Activated T-helper 1 cell treated with anti-CD3 and anti-CD28 coated beads, Interleukin-12 subunit alpha, Interleukin-12 subunit beta, Interleukin-2, Interleukin-4 antibody, amounts not matched to agents 30 ng/mL and 10 ng/mL and 1 ng/mL, durations not matched to agents 14 hours and 24 hours and 36 hours (primary cell): ENCODE measurements around the gene FBXO48. TPM values are rescaled to one million over a fixed set of nuclear protein-coding genes. Genes with fewer than 3 reads are reported as not detected.
"Not testable (repeated sequence)": the region's sequence is repeated elsewhere in the genome, so short reads cannot be mapped to it uniquely, and the experiment has no call there.

Source experiments
- DNase-seq: peaks from one replicate; pipeline ENCODE4 v3.0.0; 2021; ENCODE audit warnings: low spot score
- H3K27ac Mint-ChIP-seq: one replicate; pipeline ENCODE4 v1.8.0; 2021; ENCODE audit warnings: mild to moderate bottlenecking, mixed read lengths
- H3K27me3 Mint-ChIP-seq: one replicate; pipeline ENCODE4 v1.8.0; 2022; ENCODE audit warnings: mild to moderate bottlenecking, moderate library complexity, mixed read lengths; ENCODE audit not compliant: insufficient read depth
- H3K36me3 Mint-ChIP-seq: one replicate; pipeline ENCODE4 v1.8.0; 2021; ENCODE audit warnings: low read depth, mixed read lengths
- H3K4me1 Mint-ChIP-seq: one replicate; pipeline ENCODE4 v1.8.0; 2021; ENCODE audit warnings: low read depth, mixed read lengths
- H3K4me3 Mint-ChIP-seq: one replicate; pipeline ENCODE4 v1.8.0; 2021; ENCODE audit warnings: mild to moderate bottlenecking, moderate library complexity, mixed read lengths
- H3K9me3 Mint-ChIP-seq: one replicate; pipeline ENCODE4 v1.8.0; 2021; ENCODE audit warnings: mixed read lengths
- intact Hi-C: fragments of 100-400 bp; cut with micrococcal nuclease; formaldehyde crosslinking; loops from one replicate; pipeline ENCODE4 v1.15.1; 2024
- total RNA-seq: library from RNA; stranded (reverse); gene quantifications from 2 replicates; pipeline ENCODE4 v1.2.3, GENCODE V29; 2022

FBXO48 gene
- total RNA-seq, 1 donor from 2014 or later: 1.4 TPM

DNA sequence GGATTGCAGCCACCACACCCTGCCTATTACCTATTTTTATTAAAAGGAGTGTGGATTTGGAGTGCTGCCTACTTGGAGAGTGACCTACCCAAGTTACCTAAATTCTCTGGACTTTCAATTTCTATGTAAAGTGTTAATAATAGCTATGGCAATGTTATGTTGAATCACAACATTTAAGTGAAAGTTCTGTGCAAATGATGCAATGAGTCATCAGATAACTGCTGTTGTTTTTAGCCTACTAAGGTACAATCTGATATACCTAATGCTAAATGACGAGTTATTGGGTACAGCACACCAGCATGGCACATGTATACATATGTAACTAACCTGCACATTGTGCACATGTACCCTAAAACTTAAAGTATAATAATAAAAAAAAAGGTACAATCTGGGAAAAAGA is 21.5 kb upstream of the FBXO48 start:
- not testable (repeated sequence) for H3K4me3 Mint-ChIP-seq, DNase-seq, H3K36me3 Mint-ChIP-seq, H3K4me1 Mint-ChIP-seq, H3K27me3 Mint-ChIP-seq, H3K27ac Mint-ChIP-seq, H3K9me3 Mint-ChIP-seq
- intact Hi-C loops: loop anchor here (1.0 kb wide), 1 partner anchor 107 kb away; no protein-coding TSS in a partner anchor

DNA sequence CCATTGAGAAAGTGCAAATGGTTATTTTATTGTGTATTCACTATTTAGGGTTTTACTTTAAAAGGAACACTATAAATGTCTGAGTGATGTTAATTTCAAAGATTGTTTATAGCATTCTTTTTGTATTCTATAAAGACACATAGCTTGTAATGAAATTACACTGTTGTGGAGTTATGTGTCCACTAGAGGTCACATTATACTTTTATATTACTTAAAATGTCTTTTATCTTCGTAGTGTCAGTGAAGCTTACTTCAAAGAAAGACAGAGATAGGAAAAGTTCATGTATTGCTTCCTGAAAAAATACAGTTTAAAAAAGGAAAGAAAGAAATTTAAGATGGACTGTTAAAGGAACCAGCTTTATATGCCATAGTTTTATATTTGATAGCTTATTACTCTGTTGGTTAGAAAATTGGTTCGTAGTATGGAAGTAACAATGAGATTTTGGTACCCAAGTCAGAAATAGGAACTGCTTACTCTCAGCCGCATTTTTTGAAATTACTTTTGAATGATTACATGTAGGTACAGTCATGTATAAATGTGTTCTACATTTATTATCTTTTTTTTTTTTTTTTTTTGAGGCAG is 20.8 kb upstream of the FBXO48 start:
- intact Hi-C loops: loop anchor here (1.0 to 2.0 kb wide), 3 partner anchors 15 to 437 kb away; no protein-coding TSS in a partner anchor
- H3K27me3 Mint-ChIP-seq: peaks cover 4% of the 10 kb centered on the region
- H3K4me1 Mint-ChIP-seq: peaks cover 6% of the 10 kb centered on the region
- DNase-seq: no peak
- no peaks in the 10 kb centered on the region for H3K9me3 Mint-ChIP-seq
- no peak overlapping the region for H3K27ac Mint-ChIP-seq
- H3K4me3 Mint-ChIP-seq: no peak overlapping the region
- H3K36me3 Mint-ChIP-seq: no peaks in the 10 kb centered on the region

DNA sequence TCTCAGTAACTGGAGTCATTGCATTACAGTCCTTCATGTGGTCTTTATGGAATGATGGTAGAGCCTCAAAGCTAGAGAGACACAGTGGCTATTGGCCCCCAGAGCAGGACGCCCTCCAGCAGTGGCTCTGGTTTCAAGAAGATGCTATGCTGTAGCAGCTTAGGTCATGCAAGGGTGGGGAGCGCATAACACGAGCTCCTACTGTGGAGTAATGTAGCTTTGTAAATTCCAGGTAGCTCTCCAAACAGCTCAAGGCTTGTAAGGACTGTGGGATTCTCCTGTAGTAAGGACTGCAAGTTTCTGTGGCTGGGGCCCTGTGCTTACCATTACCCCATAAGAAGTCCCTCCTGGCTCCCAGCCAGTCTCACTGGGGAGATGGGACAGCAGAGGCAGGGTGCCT is 15.9 kb upstream of the FBXO48 start:
- H3K9me3 Mint-ChIP-seq: no peaks in the 10 kb centered on the region

DNA sequence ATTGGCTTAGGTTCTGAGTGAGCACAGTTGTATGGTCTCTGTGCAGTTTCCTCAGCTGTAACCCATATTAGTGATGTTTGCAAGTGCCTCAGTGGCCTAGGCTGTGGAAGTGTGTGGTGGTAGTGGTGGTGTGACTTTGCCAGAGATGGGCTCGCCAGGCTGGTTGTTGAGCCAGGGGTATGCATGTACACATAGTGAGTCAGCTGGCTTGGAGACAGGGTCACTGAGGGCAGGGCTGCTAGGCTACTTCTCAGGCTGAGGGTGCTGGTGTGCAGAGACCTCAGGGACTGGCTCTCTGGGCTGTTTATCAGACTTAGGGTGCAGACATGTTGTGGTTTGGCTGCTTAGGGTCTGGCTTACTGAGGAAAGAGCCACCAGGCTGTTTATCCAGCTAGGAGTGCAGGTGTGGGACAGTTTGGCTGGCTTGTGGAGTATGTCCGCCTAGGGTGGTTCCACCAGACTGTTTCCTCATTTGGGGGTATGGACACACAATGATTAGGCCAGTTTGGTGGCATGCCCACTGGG is 15.3 kb upstream of the FBXO48 start:
- Mint-ChIP-seq H3K36me3 (no peaks in the 10 kb centered on the region), H3K4me3 (no peak overlapping the region), H3K9me3 (no peaks in the 10 kb centered on the region), H3K27ac (no peak overlapping the region), H3K27me3 (peaks cover 3% of the 10 kb centered on the region), H3K4me1 (no peaks in the 10 kb centered on the region)
- intact Hi-C loops: no loop called here
- no peak for DNase-seq

More for the DNA sequence above, 15.9 kb upstream of the FBXO48 start:
- H3K27ac Mint-ChIP-seq: no peak overlapping the region
- no peak overlapping the region for H3K4me3 Mint-ChIP-seq
- H3K36me3 Mint-ChIP-seq: no peaks in the 10 kb centered on the region
- H3K4me1 Mint-ChIP-seq: peaks cover 5% of the 10 kb centered on the region
- intact Hi-C loops: no loop called here
- DNase-seq: no peak
- H3K27me3 Mint-ChIP-seq: peaks cover 3% of the 10 kb centered on the region

DNA sequence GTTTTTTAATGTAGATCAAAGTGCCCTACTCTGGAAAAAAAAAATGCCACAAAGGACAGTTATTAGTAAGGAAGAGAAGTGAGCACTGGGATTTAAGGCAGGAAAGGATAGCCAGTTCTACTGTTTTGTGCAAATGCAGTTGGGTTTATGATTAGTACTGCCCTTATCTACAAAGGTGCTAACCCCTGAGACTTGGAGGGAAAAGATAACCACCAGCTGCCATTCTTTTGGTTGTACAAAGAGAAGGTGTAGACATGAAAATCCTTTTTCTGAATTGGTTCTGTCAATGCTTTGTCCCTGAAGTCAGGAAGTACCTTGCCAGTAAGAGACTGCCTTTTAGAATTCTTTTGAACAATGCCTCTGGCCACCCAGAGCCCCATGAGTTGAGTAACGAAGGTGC is 11.6 kb upstream of the FBXO48 start:
- H3K36me3 Mint-ChIP-seq: no peaks in the 10 kb centered on the region
- DNase-seq: no peak
- H3K27ac Mint-ChIP-seq: no peak overlapping the region
- intact Hi-C loops: no loop called here
- H3K27me3 Mint-ChIP-seq: peaks cover 4% of the 10 kb centered on the region
- H3K4me3 Mint-ChIP-seq: no peak overlapping the region
- H3K4me1 Mint-ChIP-seq: no peaks in the 10 kb centered on the region
- no peaks in the 10 kb centered on the region for H3K9me3 Mint-ChIP-seq

DNA sequence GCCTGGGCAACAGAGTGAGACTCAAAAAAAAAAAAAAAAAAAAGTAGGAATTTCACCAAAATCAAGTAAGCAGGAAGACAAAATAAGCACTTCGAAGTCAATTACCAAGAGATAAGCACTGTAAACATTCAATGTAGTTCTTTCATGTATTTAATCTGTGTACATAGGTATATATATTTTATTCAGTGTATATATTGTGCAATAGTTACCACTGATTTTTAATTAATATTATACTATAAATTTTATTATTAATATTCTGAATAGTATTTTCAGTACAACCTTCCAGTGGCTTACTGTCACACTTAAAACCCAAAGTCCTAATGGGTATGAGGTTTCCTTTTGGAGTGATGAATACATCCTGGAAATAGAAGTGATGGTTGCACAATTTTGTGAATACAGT is 9.4 kb upstream of the FBXO48 start:
- peaks cover 4% of the 10 kb centered on the region for H3K27me3 Mint-ChIP-seq
- no peak overlapping the region for H3K4me3 Mint-ChIP-seq
- H3K36me3 Mint-ChIP-seq: no peaks in the 10 kb centered on the region
- no peak for DNase-seq
- peaks cover 13% of the 10 kb centered on the region for H3K4me1 Mint-ChIP-seq
- intact Hi-C loops: no loop called here
- no peaks in the 10 kb centered on the region for H3K9me3 Mint-ChIP-seq
- H3K27ac Mint-ChIP-seq: no peak overlapping the region

DNA sequence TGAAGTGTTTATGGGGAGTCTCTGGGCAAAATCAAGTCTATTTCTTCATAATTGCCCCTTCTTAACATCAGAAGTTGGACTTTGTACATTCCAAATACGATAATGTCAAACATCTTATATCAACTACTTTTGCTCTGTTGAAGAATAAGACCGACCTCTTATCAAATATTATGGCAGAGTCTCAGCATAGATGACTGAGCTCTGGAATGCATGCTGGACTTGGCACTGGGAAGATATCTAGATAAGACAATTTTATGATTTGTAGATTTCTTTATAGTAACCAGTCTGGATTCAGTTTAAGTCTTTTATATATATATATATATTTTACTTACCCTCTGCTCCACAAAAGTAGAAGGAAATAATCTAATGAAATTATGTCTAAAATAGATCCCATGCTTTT is 8.5 kb upstream of the FBXO48 start:
- Mint-ChIP-seq H3K9me3 (no peaks in the 10 kb centered on the region), H3K27me3 (peaks cover 1% of the 10 kb centered on the region), H3K4me1 (peaks cover 13% of the 10 kb centered on the region), H3K36me3 (no peaks in the 10 kb centered on the region), H3K27ac (no peak overlapping the region), H3K4me3 (no peak overlapping the region)
- intact Hi-C loops: no loop called here
- no peak for DNase-seq

DNA sequence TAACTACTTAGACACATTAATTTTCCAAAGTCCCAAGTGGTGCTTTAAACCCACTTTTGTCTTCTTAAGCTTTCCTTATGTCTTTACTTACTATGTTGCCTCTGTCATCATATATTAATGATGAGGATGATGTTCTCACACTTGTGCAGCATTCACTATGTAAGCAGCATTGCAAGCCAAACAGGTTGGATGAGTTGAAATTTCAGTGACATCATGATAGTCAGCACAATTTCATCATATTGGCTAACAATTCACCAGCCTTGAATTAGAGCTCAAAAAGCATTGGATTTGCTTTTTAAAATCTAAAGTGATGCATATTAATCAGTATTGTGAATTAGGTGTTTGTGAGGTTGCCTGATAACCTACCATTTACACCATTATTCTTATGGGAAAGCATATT is 8.0 kb upstream of the FBXO48 start:
- intact Hi-C loops: no loop called here
- peaks cover 13% of the 10 kb centered on the region for H3K4me1 Mint-ChIP-seq

DNA sequence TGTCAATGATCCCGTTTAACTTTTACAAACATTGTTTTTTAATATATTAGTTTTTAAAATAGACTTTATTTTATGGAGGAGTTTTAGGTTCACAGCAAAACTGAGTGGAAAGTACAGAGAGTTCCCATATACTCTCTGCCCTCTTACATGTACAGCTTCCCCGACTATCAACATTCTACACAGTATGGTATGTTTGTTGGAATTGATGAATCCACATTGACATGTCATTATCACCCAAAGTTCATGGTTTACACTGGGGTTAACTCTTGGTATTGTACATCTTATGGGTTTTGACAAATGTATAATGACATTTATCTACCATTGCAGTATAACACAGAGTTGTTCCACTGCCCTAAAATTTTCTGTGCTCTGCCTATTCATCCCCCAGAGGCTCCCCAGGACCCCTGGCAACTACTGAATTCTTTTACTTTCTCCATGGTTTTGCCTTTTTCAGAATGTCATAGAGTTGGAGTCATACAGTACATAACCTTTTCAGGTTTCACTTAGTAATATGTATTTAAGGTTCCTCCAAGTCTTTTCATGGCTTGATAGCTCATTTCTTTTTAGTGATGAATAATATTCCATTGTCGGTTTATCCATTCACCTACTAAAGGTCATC is 5.8 kb upstream of the FBXO48 start:
- H3K36me3 Mint-ChIP-seq: no peaks in the 10 kb centered on the region
- H3K27ac Mint-ChIP-seq: no peak overlapping the region
- peaks cover 27% of the 10 kb centered on the region for H3K4me1 Mint-ChIP-seq
- no peak overlapping the region for H3K4me3 Mint-ChIP-seq
- intact Hi-C loops: loop anchor here (2.0 kb wide), 1 partner anchor 14 kb away; no protein-coding TSS in a partner anchor
- peaks cover 1% of the 10 kb centered on the region for H3K27me3 Mint-ChIP-seq
- no peaks in the 10 kb centered on the region for H3K9me3 Mint-ChIP-seq
- no peak for DNase-seq

More for the DNA sequence above, 8.0 kb upstream of the FBXO48 start:
- Mint-ChIP-seq H3K27me3 (peaks cover 1% of the 10 kb centered on the region), H3K27ac (no peak overlapping the region), H3K4me3 (no peak overlapping the region), H3K9me3 (no peaks in the 10 kb centered on the region), H3K36me3 (no peaks in the 10 kb centered on the region)
- no peak for DNase-seq

DNA sequence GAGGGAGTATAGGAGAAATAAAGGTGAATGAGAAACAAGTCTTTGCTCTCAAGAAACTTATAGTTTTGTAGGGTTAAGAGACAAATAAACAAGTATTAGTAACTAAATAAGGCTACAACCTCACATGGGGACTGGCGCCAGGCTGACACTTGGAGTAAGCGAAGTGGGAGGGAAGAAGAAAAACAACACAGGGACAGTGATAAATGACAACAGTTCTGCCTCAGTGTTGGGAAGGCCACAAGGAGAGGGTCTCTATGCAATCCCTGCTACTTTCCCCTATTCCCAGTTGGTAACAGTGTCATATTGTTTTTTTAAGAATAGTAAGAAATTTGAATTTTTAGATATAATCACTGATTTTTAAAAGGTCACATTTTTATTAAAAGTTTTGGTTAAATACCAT is 4.3 kb upstream of the FBXO48 start:
- H3K4me1 Mint-ChIP-seq: peaks cover 33% of the 10 kb centered on the region
- H3K4me3 Mint-ChIP-seq: no peak overlapping the region

DNA sequence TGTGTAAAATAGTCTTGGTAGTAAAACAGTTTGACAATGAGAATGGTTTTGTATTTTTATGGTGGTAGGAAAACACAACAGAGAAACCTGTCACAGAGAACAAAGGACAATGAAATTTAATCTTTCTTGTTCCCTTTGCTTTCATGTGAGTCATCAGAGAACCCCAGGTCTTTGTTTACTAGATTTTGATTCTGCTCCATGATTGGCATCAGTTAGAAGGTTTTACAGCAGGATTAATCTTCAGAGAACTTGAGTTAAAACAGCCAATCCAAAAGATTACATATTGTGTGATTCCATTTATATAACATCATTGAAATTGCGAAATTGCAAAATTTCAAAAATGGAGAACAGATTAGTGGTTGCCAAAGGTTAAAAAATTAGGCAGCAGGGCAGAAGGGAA is 2.8 kb upstream of the FBXO48 start:
- no peak for DNase-seq

More for the DNA sequence above, 4.3 kb upstream of the FBXO48 start:
- H3K9me3 Mint-ChIP-seq: no peaks in the 10 kb centered on the region
- no peak for DNase-seq
- H3K27ac Mint-ChIP-seq: no peak overlapping the region
- peaks cover 2% of the 10 kb centered on the region for H3K36me3 Mint-ChIP-seq
- intact Hi-C loops: no loop called here
- H3K27me3 Mint-ChIP-seq: peaks cover 1% of the 10 kb centered on the region

DNA sequence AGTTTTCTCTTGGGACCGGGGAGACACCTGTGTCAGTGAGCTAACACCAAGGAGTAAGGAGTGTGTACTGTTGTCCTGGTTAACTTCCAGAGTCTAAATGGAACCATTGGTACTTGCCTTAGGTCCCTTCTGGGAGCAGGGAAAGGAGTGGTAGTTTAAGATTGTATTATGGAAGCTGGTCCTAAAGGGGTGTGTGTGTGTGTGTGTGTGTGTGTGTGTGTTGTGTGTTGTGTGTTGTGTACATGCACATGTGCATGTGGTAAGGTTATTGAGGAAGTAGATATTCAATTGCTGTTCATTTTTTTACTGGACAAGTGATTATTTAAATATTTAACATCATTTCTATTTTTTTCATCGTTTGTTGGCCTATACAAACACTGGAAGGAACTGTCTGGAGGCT is 1.7 kb upstream of the FBXO48 start:
- H3K4me1 Mint-ChIP-seq: peaks cover 57% of the 10 kb centered on the region
- intact Hi-C loops: no loop called here
- peak overlapping the region; percentile 97 for H3K4me3 Mint-ChIP-seq

More for the DNA sequence above, 2.8 kb upstream of the FBXO48 start:
- peaks cover 2% of the 10 kb centered on the region for H3K36me3 Mint-ChIP-seq
- H3K27ac Mint-ChIP-seq: no peak overlapping the region
- no peaks in the 10 kb centered on the region for H3K9me3 Mint-ChIP-seq
- H3K4me1 Mint-ChIP-seq: peaks cover 47% of the 10 kb centered on the region
- intact Hi-C loops: no loop called here
- H3K4me3 Mint-ChIP-seq: no peak overlapping the region
- peaks cover 1% of the 10 kb centered on the region for H3K27me3 Mint-ChIP-seq

DNA sequence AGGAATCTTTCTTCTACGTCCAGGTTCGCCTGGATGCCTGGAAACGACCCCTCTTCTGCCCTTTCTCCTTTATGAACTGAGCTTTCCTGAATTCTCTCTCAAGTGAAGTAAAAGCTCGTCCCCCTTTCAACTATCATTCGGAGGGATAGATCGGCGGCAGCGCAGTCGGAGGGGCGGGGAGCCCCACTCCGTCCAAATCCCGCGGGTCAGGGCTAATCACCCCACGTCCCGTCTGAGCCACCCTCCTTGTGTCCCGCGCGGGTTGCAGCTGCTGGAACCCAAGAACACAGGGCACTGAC is 367 bp downstream of the FBXO48 start:
- Mint-ChIP-seq H3K4me3 (peak overlapping the region; percentile 97), H3K27me3 (no peaks in the 10 kb centered on the region), H3K36me3 (peaks cover 2% of the 10 kb centered on the region), H3K9me3 (no peaks in the 10 kb centered on the region), H3K27ac (peak overlapping the region; percentile 91), H3K4me1 (peaks cover 44% of the 10 kb centered on the region)
- no peak for DNase-seq
- intact Hi-C loops: loop anchor here (1.0 to 2.0 kb wide), 15 partner anchors 25 to 1826 kb away; partner anchors contain the start of genes AAK1, ARHGAP25, GFPT1 and PNO1

More for the DNA sequence above, 1.7 kb upstream of the FBXO48 start:
- Mint-ChIP-seq H3K9me3 (no peaks in the 10 kb centered on the region), H3K27ac (peak overlapping the region; percentile 56), H3K36me3 (peaks cover 2% of the 10 kb centered on the region), H3K27me3 (no peaks in the 10 kb centered on the region)
- DNase-seq: no peak
